HEK293 (cell line): ENCODE results near the gene PTRH1.

Experiments
- GLI2 ChIP-seq: fragments of 450-650 bp; formaldehyde crosslinking; IDR thresholded peaks from 2 replicates; pipeline ENCODE4; 2017; ENCODE audit warnings: missing biosample characterization, missing genetic modification characterization, low read depth, borderline replicate concordance
- GLI4 ChIP-seq: fragments of 450-650 bp; formaldehyde crosslinking; IDR thresholded peaks from 2 replicates; pipeline ENCODE4 v1.5.1; 2016; ENCODE audit warnings: missing biosample characterization, missing genetic modification characterization
- HOXD13 ChIP-seq: sonication (generic); formaldehyde crosslinking; IDR thresholded peaks from 2 replicates; pipeline ENCODE4 v1.8.0; 2022; ENCODE audit warnings: missing genetic modification reagents, borderline replicate concordance
- KLF1 ChIP-seq: fragments of 450-650 bp; formaldehyde crosslinking; IDR thresholded peaks from 2 replicates; pipeline ENCODE4 v1.5.1; 2016; ENCODE audit warnings: missing biosample characterization, missing genetic modification characterization
- KLF16 ChIP-seq: fragments of 450-650 bp; formaldehyde crosslinking; IDR thresholded peaks from 2 replicates; pipeline ENCODE4 v1.5.1; 2017; ENCODE audit warnings: missing biosample characterization, missing genetic modification characterization
- KLF8 ChIP-seq: fragments of 450-650 bp; formaldehyde crosslinking; IDR thresholded peaks from 2 replicates; pipeline ENCODE4 v1.5.1; 2016; ENCODE audit warnings: missing biosample characterization, missing genetic modification characterization
- PBX3 ChIP-seq: sonication (generic); formaldehyde crosslinking; IDR thresholded peaks from 2 replicates; pipeline ENCODE4 v1.8.1; 2022; ENCODE audit warnings: mild to moderate bottlenecking, moderate library complexity, missing genetic modification reagents
- PRDM10 ChIP-seq: fragments of 450-650 bp; formaldehyde crosslinking; IDR thresholded peaks from 2 replicates; pipeline ENCODE4 v1.5.1; 2016; ENCODE audit warnings: missing biosample characterization, missing genetic modification characterization
- SCRT2 ChIP-seq: fragments of 450-650 bp; formaldehyde crosslinking; IDR thresholded peaks from 2 replicates; pipeline ENCODE4 v1.5.1; 2016; ENCODE audit warnings: missing biosample characterization, missing genetic modification characterization
- SP3 ChIP-seq: fragments of 450-650 bp; formaldehyde crosslinking; IDR thresholded peaks from 2 replicates; pipeline ENCODE4 v1.5.1; 2016; ENCODE audit warnings: missing biosample characterization, missing genetic modification characterization
- YY1 ChIP-seq: fragments of 450-650 bp; formaldehyde crosslinking; IDR thresholded peaks from 2 replicates; pipeline ENCODE4 v1.5.1; 2018; ENCODE audit warnings: missing biosample characterization, missing genetic modification characterization
- YY2 ChIP-seq: fragments of 450-650 bp; formaldehyde crosslinking; IDR thresholded peaks from 2 replicates; pipeline ENCODE4 v1.5.1; 2016; ENCODE audit warnings: missing biosample characterization, missing genetic modification characterization
- ZBTB49 ChIP-seq: fragments of 450-650 bp; formaldehyde crosslinking; IDR thresholded peaks from 2 replicates; pipeline ENCODE4 v1.5.1; 2016; ENCODE audit warnings: missing biosample characterization, missing genetic modification characterization, low read depth
- ZNF155 ChIP-seq: fragments of 450-650 bp; formaldehyde crosslinking; IDR thresholded peaks from 2 replicates; pipeline ENCODE4 v1.5.1; 2016; ENCODE audit warnings: missing biosample characterization, missing genetic modification characterization
- ZNF2 ChIP-seq: fragments of 450-650 bp; formaldehyde crosslinking; IDR thresholded peaks from 2 replicates; pipeline ENCODE4 v1.5.1; 2016; ENCODE audit warnings: missing biosample characterization, missing genetic modification characterization
- ZNF23 ChIP-seq: fragments of 450-650 bp; formaldehyde crosslinking; IDR thresholded peaks from 2 replicates; pipeline ENCODE4 v1.5.1; 2016; ENCODE audit warnings: missing biosample characterization, missing genetic modification characterization, borderline replicate concordance
- ZNF280C ChIP-seq: fragments of 450-650 bp; formaldehyde crosslinking; IDR thresholded peaks from 2 replicates; pipeline ENCODE4 v1.5.1; 2016; ENCODE audit warnings: missing biosample characterization, missing genetic modification characterization
- ZNF354C ChIP-seq: fragments of 450-650 bp; formaldehyde crosslinking; IDR thresholded peaks from 2 replicates; pipeline ENCODE4 v1.5.1; 2016; ENCODE audit warnings: missing biosample characterization, missing genetic modification characterization, low read depth, borderline replicate concordance
- ZNF529 ChIP-seq: fragments of 450-650 bp; formaldehyde crosslinking; IDR thresholded peaks from 2 replicates; pipeline ENCODE4 v1.5.1; 2017; ENCODE audit warnings: missing genetic modification characterization, missing biosample characterization; ENCODE audit not compliant: insufficient replicate concordance
- ZNF530 ChIP-seq: fragments of 450-650 bp; formaldehyde crosslinking; IDR thresholded peaks from 2 replicates; pipeline ENCODE4 v1.5.1; 2016; ENCODE audit warnings: low read depth, missing biosample characterization, missing genetic modification characterization
- ZNF555 ChIP-seq: fragments of 450-650 bp; formaldehyde crosslinking; conservative IDR thresholded peaks from 2 replicates; pipeline ENCODE4 v1.5.1; 2017; ENCODE audit warnings: missing biosample characterization, mild to moderate bottlenecking, missing genetic modification characterization, inconsistent platforms
- ZNF645 ChIP-seq: fragments of 450-650 bp; formaldehyde crosslinking; IDR thresholded peaks from 2 replicates; pipeline ENCODE4; 2016; ENCODE audit warnings: missing biosample characterization, missing genetic modification characterization
- ZNF837 ChIP-seq: fragments of 450-650 bp; formaldehyde crosslinking; IDR thresholded peaks from 2 replicates; pipeline ENCODE4 v1.5.1; 2016; ENCODE audit warnings: missing biosample characterization, missing genetic modification characterization
- ZSCAN4 ChIP-seq: fragments of 450-650 bp; formaldehyde crosslinking; IDR thresholded peaks from 2 replicates; pipeline ENCODE4 v1.5.1; 2017; ENCODE audit warnings: missing biosample characterization, missing genetic modification characterization
- ZSCAN5A ChIP-seq: fragments of 450-650 bp; formaldehyde crosslinking; IDR thresholded peaks from 2 replicates; pipeline ENCODE4 v1.5.1; 2016; ENCODE audit warnings: missing biosample characterization, missing genetic modification characterization

Gene PTRH1

GRCh38 chr9:127754099-127755060 is 38.9 kb upstream of the PTRH1 start (continued):
- no peak for TF ChIP-seq ZNF645 (tag by site-specific recombination)
- TF ChIP-seq SP3 (tag by site-specific recombination) = peak; percentile 77
- TF ChIP-seq ZBTB49 = no peak
- no peak for TF ChIP-seq GLI4 (tag by site-specific recombination)
- no peak for TF ChIP-seq ZSCAN5A (tag by site-specific recombination)
- peak; percentile 70 for TF ChIP-seq KLF8
- no peak for TF ChIP-seq ZNF23 (tag by site-specific recombination)
- no peak for TF ChIP-seq GLI2
- no peak for TF ChIP-seq ZNF155 (tag by site-specific recombination)
- TF ChIP-seq ZSCAN4 (tag by site-specific recombination) = no peak
- TF ChIP-seq KLF16 (tag by site-specific recombination) = peak; percentile 74; the same call in 1 of the 2 replicates
- no peak for TF ChIP-seq SCRT2
- no peak for TF ChIP-seq ZNF530
- TF ChIP-seq ZNF354C = no peak
- peak; percentile 51 for TF ChIP-seq PRDM10
- no peak for TF ChIP-seq ZNF280C (tag by site-specific recombination)
- no peak for TF ChIP-seq ZNF555 (tag by site-specific recombination)
- TF ChIP-seq YY2 = no peak
- TF ChIP-seq ZNF2 (tag by site-specific recombination) = no peak
- no peak for TF ChIP-seq YY1 (tag by site-specific recombination)
- TF ChIP-seq ZNF837 (tag by site-specific recombination) = no peak
- no peak for TF ChIP-seq ZNF529 (tag by site-specific recombination)
- no peak for TF ChIP-seq PBX3 (CRISPR knock-in tag)
- TF ChIP-seq HOXD13 = no peak
- TF ChIP-seq KLF1 (tag by site-specific recombination) = peak; percentile 54; the same call in 1 of the 2 replicates
